Measurements from ENCODE around the gene DR1.
"Not testable (repeated sequence)": the region's sequence is repeated elsewhere in the genome, so short reads cannot be mapped to it uniquely, and the experiment has no call there.

DR1 gene

GRCh38 chr1:93344484-93344883, 1.2 kb upstream of the DR1 start:
- no peak for DNase-seq

GRCh38 chr1:93344886-93345632, 648 bp upstream of the DR1 start:
- no peak for DNase-seq

GRCh38 chr1:93346421-93346993, 800 bp downstream of the DR1 start:
- peak; percentile 62 for DNase-seq

- DNase-seq = no peak
These were observed 1.7 kb downstream of the DR1 start for GRCh38 chr1:93347334-93347899.

GRCh38 chr1:93348104-93348728, 2.5 kb downstream of the DR1 start:
- DNase-seq = no peak

GRCh38 chr1:93349231-93350135, 3.8 kb downstream of the DR1 start:
- DNase-seq = no peak

GRCh38 chr1:93350322-93350721, 4.6 kb downstream of the DR1 start:
- no peak for DNase-seq

- no peak for DNase-seq
These were observed 5.2 kb downstream of the DR1 start for GRCh38 chr1:93350875-93351274.

GRCh38 chr1:93351346-93351745, 5.6 kb downstream of the DR1 start:
- DNase-seq = not testable (repeated sequence)

- DNase-seq = no peak
These were observed 6.7 kb downstream of the DR1 start for GRCh38 chr1:93352376-93352775.

GRCh38 chr1:93353286-93353685, 7.6 kb downstream of the DR1 start:
- DNase-seq = no peak

GRCh38 chr1:93354749-93355148, 9.0 kb downstream of the DR1 start:
- DNase-seq = no peak

- no peak for DNase-seq
These were observed 11.5 kb downstream of the DR1 start for GRCh38 chr1:93357242-93357641.

- no peak for DNase-seq
These were observed 12.6 kb downstream of the DR1 start for GRCh38 chr1:93358293-93358692.

- no peak for DNase-seq
These were observed 14.4 kb downstream of the DR1 start for GRCh38 chr1:93360111-93360510.

GRCh38 chr1:93362237-93362636, 16.5 kb downstream of the DR1 start:
- no peak for DNase-seq

- no peak for DNase-seq
These were observed 20.1 kb downstream of the DR1 start for GRCh38 chr1:93365813-93366212.

GRCh38 chr1:93369734-93370133, 24.0 kb downstream of the DR1 start:
- no peak for DNase-seq

- no peak for DNase-seq
These were observed 28.8 kb downstream of the DR1 start for GRCh38 chr1:93374334-93375106.

GRCh38 chr1:93384656-93385055, 38.9 kb downstream of the DR1 start:
- no peak for DNase-seq

- DNase-seq = not testable (repeated sequence)
These were observed 40.6 kb downstream of the DR1 start for GRCh38 chr1:93386268-93386667.

- DNase-seq = no peak
These were observed 48.8 kb downstream of the DR1 start for GRCh38 chr1:93394514-93394913.
